VCaP (cell line): ENCODE results near the gene NDUFA11.
"Not testable (repeated sequence)": the region's sequence is repeated elsewhere in the genome, so short reads cannot be mapped to it uniquely, and the experiment has no call there.

Experiments
- H3K27ac ChIP-seq: fragments of 450-650 bp; 2 replicates; pipeline ENCODE4 v1.5.1; 2017
- CTCF ChIP-seq: fragments of 450-650 bp; conservative IDR thresholded peaks from 2 replicates; pipeline ENCODE4 v1.5.1; 2017; ENCODE audit warnings: mild to moderate bottlenecking, moderate library complexity

NDUFA11 gene

GRCh38 chr19:5851302-5851701 lies 52.3 kb downstream of the NDUFA11 start, which contains the start of gene FUT3:
FUT3 (minus strand) TSS chr19:5851449.
- no peak within 1 kb of the TSS for H3K27ac ChIP-seq

GRCh38 chr19:5850743-5851293 lies 52.8 kb downstream of the NDUFA11 start:
- no peak overlapping the region for H3K27ac ChIP-seq
- no peak for TF ChIP-seq CTCF

More at GRCh38 chr19:5851302-5851701, 52.3 kb downstream of the NDUFA11 start, which contains the start of gene FUT3:
- no peak for TF ChIP-seq CTCF

- no peak for TF ChIP-seq CTCF
- no peak overlapping the region for H3K27ac ChIP-seq
Observed at GRCh38 chr19:5850189-5850588, 53.4 kb downstream of the NDUFA11 start.

- H3K27ac ChIP-seq: not testable (repeated sequence)
Observed at GRCh38 chr19:5848621-5849020, 55.0 kb downstream of the NDUFA11 start.

- H3K27ac ChIP-seq: not testable (repeated sequence)
Observed at GRCh38 chr19:5847846-5848245, 55.7 kb downstream of the NDUFA11 start.
